Lower leg skin (tissue), 3 donors: ENCODE measurements around the gene PLD2.

Experiments
- CTCF ChIP-seq, 3 donors: fragments of 450-650 bp; IDR thresholded peaks; one replicate each; pipeline ENCODE4 v1.5.1; 2016; ENCODE audit warnings: antibody characterized with exemption in 3 of 3, mild to moderate bottlenecking in 3 of 3, moderate library complexity in 2 of 3
- POLR2A ChIP-seq, 2 donors: fragments of 450-650 bp; IDR thresholded peaks; one replicate each; pipeline ENCODE4 v1.6.1; 2016 to 2017; ENCODE audit warnings: antibody characterized with exemption in 2 of 2, mild to moderate bottlenecking in 1 of 2, moderate library complexity in 1 of 2

DNA sequence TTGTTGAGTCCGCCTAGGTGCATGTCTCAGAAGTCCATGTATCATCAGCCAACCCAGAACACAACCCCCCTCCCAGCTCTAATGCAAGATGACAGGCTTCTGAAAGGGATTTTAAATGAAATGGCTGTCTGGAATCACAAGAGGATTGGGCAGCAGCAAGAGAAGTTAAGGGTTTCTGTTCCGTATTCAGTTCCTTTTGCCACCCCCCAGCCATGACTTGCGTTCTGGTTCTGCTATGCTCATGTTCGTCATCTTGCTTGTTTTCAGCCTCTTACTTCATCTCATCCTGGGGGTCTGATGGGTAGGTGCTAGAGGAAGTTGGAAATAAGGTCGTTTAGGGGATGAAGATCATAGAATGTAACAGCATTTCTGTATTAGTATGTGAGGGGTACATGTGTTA, 38.2 kb downstream of the PLD2 start:
- no peak for TF ChIP-seq CTCF (IDR thresholded peaks at IDR 0.05)
- TF ChIP-seq POLR2A (IDR thresholded peaks at IDR 0.05): no peak
